ENCODE measurements around the gene COLEC11. TPM values are rescaled to one million over a fixed set of nuclear protein-coding genes. Genes with fewer than 3 reads are reported as not detected.

COLEC11 gene
- total and polyA plus RNA-seq, 2 donors (not counting 1 experiment from before 2014, with no cell fraction given): not detected

- TF ChIP-seq CTCF (IDR thresholded peaks at IDR 0.05): no peak
- no peaks in the 10 kb centered on the region for H3K27me3 Mint-ChIP-seq
- no peaks in the 10 kb centered on the region for H4K20me1 ChIP-seq (ENCODE audit: control insufficient read depth, insufficient read depth, low read length, poor library complexity, severe bottlenecking)
- peaks cover 46% of the 10 kb centered on the region for H3K4me1 Mint-ChIP-seq
- intact Hi-C loops (cut with micrococcal nuclease): loop anchor here (1.0 kb wide), 1 partner anchor 12 kb away; the partner anchor contains the start of gene RPS7
- 81% methylated on average over 2 of the region's 5 CpGs for WGBS (ENCODE audit: insufficient coverage)
- peak overlapping the region; percentile 25 for H3K9ac ChIP-seq (ENCODE audit: low read length)
- ATAC-seq (ENCODE audit: low read depth) (peak; percentile 56), DNase-seq (peak; percentile 51)
- no peaks in the 10 kb centered on the region for H3K27me3 ChIP-seq (replicated peaks in 1 of 4; ENCODE audit: control extremely low read depth in 1 of 4, control insufficient read depth in 3 of 4, insufficient read depth in 4 of 4, low read length in 3 of 4)
- no peaks in the 10 kb centered on the region for H3K9me3 Mint-ChIP-seq (ENCODE audit: insufficient read depth)
- peak overlapping the region; percentile 43 for H2AFZ ChIP-seq (ENCODE audit: insufficient read depth, low read depth, low read length, poor library complexity, severe bottlenecking)
- CTCF ChIA-PET: interaction anchor here (1.1 to 1.8 kb wide), 3 partner anchors 10 to 185 kb away, joined by 3 to 16 read pairs (median 3); partner anchors contain the start of gene RPS7
- H3K4me3 ChIP-seq (ENCODE audit: control extremely low read depth in 1 of 5, extremely low read depth in 1 of 5, insufficient read depth in 1 of 5, low read depth in 2 of 5, low read length in 4 of 5): peak overlapping the region in 4 of 5 experiments; percentile 21 to 42 (median 28)
- H3K79me2 ChIP-seq (ENCODE audit: control insufficient read depth, insufficient read depth, low read length): no peaks in the 10 kb centered on the region
- H3K27ac Mint-ChIP-seq: peak overlapping the region; percentile 95
- H3K4me1 ChIP-seq (ENCODE audit: control insufficient read depth in 2 of 2, insufficient read depth in 2 of 2, low read length in 2 of 2): peaks cover 34 to 50% of the 10 kb centered on the region in 2 donors
- POLR2A ChIA-PET: interaction anchor here (0.8 to 1.2 kb wide), 3 partner anchors 11 to 45 kb away, joined by 4 to 10 read pairs (median 5); partner anchors contain the start of genes ADI1 and RPS7
- peaks cover 0 to 4% (median 0%) of the 10 kb centered on the region in 3 donors for H3K9me3 ChIP-seq (ENCODE audit: control extremely low read depth in 1 of 3, control insufficient read depth in 2 of 3, insufficient read depth in 1 of 3, low read length in 2 of 3)
- peak overlapping the region; percentile 73 for H3K27ac ChIP-seq (ENCODE audit: low read length in 2 of 2)
- H3K36me3 ChIP-seq (replicated peaks in 1 of 2; ENCODE audit: control extremely low read depth in 1 of 2, control insufficient read depth in 1 of 2, extremely low read depth in 1 of 2, insufficient read depth in 2 of 2, low read length in 1 of 2): peaks cover 0 to 6% of the 10 kb centered on the region in 2 experiments
- H3K4me2 ChIP-seq (replicated peaks; ENCODE audit: low read depth, low read length, poor library complexity, severe bottlenecking): peak overlapping the region; percentile 59
- peak overlapping the region; percentile 84 for H3K4me3 Mint-ChIP-seq
Observed at GRCh38 chr2:3563521-3563976, 31.4 kb upstream of the COLEC11 start.

- Mint-ChIP-seq H3K4me3 (no peak overlapping the region), H3K4me1 (peaks cover 35% of the 10 kb centered on the region)
- H3K79me2 ChIP-seq (ENCODE audit: control insufficient read depth, insufficient read depth, low read length): no peaks in the 10 kb centered on the region
Observed at GRCh38 chr2:3565117-3565516, 29.8 kb upstream of the COLEC11 start.

More at GRCh38 chr2:3565117-3565516, 29.8 kb upstream of the COLEC11 start:
- no peaks in the 10 kb centered on the region for H3K27me3 Mint-ChIP-seq
- ChIA-PET CTCF (interaction anchor here (1.8 kb wide), 1 partner anchor 9 kb away, joined by 16 read pairs; the partner anchor contains the start of gene RPS7), POLR2A (no interaction called here)
- no peaks in the 10 kb centered on the region for H3K27me3 ChIP-seq (replicated peaks in 1 of 4; ENCODE audit: control extremely low read depth in 1 of 4, control insufficient read depth in 3 of 4, insufficient read depth in 4 of 4, low read length in 3 of 4)
- no peaks in the 10 kb centered on the region for H4K20me1 ChIP-seq (ENCODE audit: control insufficient read depth, insufficient read depth, low read length, poor library complexity, severe bottlenecking)
- peak overlapping the region; percentile 59 for H3K4me2 ChIP-seq (replicated peaks; ENCODE audit: low read depth, low read length, poor library complexity, severe bottlenecking)
- H3K27ac ChIP-seq (ENCODE audit: low read length in 2 of 2): no peak overlapping the region
- H3K4me1 ChIP-seq (ENCODE audit: control insufficient read depth in 2 of 2, insufficient read depth in 2 of 2, low read length in 2 of 2): peaks cover 29 to 34% of the 10 kb centered on the region in 2 donors
- no peak overlapping the region for H3K4me3 ChIP-seq (ENCODE audit: control extremely low read depth in 1 of 5, extremely low read depth in 1 of 5, insufficient read depth in 1 of 5, low read depth in 2 of 5, low read length in 4 of 5)
- ATAC-seq (ENCODE audit: low read depth) (no peak), DNase-seq (no peak)
- no peak overlapping the region for H2AFZ ChIP-seq (ENCODE audit: insufficient read depth, low read depth, low read length, poor library complexity, severe bottlenecking)
- H3K27ac Mint-ChIP-seq: peak overlapping the region; percentile 92
- intact Hi-C loops (cut with micrococcal nuclease): no loop called here
- H3K9me3 Mint-ChIP-seq (ENCODE audit: insufficient read depth): no peaks in the 10 kb centered on the region
- peaks cover 0 to 3% of the 10 kb centered on the region in 2 experiments for H3K36me3 ChIP-seq (replicated peaks in 1 of 2; ENCODE audit: control extremely low read depth in 1 of 2, control insufficient read depth in 1 of 2, extremely low read depth in 1 of 2, insufficient read depth in 2 of 2, low read length in 1 of 2)
- 100% methylated on average over 2 of the region's 6 CpGs for WGBS (ENCODE audit: insufficient coverage)
- no peak overlapping the region for H3K9ac ChIP-seq (ENCODE audit: low read length)
- peaks cover 0 to 4% (median 0%) of the 10 kb centered on the region in 3 donors for H3K9me3 ChIP-seq (ENCODE audit: control extremely low read depth in 1 of 3, control insufficient read depth in 2 of 3, insufficient read depth in 1 of 3, low read length in 2 of 3)
- TF ChIP-seq EZH2 (IDR thresholded peaks at IDR 0.05; ENCODE audit: borderline replicate concordance, insufficient read depth, low read depth, low read length, poor library complexity, severe bottlenecking) (no peak), CTCF (IDR thresholded peaks at IDR 0.05) (no peak)

Data from B cell (primary cell).